Stimulated activated CD4-positive, alpha-beta T cell treated with anti-CD3 and anti-CD28 coated beads, TNF-alpha, amount 100 ng/mL, for 1 hour (primary cell): Measurements from ENCODE around the gene IRAG1.
A peak's percentile ranks its signal among the peaks of the same experiment; 100 is the strongest.

Experiments used
- DNase-seq, 3 donors: peaks; one replicate each; pipeline ENCODE4 v3.0.0-alpha.2; 2020; ENCODE audit warnings: low read depth in 3 of 3, low spot score in 1 of 3

IRAG1 gene

DNA sequence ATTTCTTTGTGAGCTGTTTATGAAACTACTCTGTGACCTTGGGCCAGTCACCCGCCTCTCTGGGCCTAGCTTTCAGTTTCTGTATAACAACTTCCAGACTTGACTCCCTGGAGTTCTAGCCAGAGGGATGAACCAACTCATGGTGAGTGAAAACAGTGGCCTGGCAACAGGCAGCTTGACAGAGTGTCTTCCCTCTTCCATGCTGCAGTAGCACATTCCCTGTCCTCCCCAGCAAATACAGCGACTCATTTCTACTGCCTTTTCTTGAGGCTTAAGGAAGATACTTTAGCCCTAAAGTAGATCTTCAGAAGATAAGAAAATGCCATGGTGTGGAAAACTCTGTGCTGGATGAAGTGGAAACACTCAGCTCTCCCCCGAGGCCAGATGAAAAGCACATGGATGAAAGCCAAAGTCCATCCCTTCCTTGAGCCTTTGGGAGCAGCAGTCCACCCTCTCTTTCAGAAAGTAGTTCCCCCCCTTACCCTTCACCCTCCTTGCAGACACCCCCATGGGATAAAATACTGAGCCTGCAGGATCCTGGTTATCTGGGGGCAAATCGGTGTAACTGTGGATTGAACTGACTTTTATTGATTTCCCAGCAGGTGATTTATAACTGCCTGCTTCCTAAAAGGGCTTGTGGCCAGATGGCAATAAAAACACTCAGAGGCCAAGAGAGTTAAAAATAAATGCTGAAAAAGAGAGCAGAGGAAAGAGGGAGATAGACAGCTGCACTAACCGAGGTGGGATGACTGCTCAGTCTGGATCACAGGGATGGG lies 24.1 kb downstream of the IRAG1 start:
- DNase-seq = no peak

DNA sequence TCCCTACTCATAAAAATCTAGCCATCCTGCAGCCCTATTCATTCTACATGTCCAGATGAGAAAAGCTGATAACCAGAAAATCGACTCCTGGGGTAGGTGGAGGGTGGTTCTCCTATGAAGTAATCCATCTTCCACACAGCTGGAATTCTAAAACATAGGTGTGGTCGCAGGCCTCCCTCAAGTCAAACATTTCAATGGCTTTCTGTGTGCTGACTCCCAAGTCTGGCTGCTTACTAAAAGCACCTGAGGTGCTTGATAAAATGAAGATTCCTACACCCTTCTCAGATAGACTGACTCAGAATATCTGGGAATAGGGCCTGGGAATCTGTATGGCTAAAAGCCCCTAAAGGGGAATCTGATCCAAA lies 26.1 kb downstream of the IRAG1 start:
- no peak for DNase-seq

DNA sequence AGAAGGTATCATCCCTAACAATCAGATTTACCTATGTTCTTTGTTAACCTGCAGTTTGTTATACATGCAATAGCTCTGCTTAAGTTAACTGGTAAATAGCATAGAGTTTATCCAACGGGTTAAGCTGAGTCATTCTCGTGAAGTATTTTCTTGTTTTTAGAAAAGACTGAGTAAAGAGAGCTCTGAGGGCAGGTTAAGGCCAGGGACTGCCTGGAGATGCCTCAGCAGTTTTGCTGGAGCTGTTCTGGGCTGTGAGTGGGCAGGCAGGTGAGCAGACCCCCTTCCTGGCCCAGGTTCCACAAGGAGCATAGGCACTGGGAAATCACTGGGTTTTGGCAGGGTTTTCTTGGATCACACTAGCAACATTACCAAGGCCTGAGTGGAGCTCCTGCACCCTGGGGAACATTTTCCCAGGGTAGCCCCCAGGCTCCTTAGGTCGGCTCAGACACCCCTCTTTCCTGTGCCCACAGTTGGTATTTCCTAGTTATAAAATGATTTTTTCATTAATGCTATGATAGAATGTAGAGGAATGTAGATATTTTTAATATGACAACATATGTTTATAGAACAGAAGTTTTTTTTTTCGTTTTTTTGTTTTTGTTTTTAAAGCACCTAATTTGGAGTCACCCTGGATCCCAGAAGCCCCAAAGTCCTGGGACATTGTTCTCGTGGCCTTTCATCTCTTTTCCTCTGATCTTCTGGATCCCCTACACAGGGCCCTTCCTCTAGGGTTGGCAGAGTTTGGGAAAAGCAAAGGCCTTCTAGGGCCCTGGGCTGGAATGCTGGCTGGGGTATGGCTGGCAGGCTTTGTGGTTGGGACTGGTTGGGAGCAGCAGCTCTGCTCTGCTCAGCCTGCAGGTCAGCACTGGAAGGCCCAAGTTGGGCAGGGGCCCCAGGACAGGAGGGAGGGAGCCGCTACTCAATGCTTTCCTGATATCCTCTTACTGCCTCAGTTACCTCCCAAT lies 26.7 kb downstream of the IRAG1 start:
- DNase-seq = no peak

DNA sequence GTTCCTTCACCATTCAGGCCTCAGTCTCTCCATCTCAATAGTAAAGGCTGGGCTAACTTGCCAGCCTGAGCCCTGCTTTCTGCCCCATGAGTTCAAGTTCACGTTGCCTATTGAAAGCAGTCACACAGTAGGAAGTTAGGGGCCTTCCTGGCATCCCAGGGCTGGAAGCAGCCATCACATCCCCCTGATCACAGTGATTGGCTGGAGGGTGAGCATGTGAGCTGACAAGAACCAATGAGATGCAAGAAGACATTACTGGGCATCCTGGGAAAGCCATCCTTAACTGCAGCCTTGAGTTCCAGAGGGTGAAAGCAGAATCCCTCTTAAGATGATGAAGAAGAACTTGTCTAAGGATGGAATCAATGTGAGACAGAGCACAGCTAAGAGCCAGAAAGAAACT lies 29.1 kb downstream of the IRAG1 start:
- DNase-seq = no peak

DNA sequence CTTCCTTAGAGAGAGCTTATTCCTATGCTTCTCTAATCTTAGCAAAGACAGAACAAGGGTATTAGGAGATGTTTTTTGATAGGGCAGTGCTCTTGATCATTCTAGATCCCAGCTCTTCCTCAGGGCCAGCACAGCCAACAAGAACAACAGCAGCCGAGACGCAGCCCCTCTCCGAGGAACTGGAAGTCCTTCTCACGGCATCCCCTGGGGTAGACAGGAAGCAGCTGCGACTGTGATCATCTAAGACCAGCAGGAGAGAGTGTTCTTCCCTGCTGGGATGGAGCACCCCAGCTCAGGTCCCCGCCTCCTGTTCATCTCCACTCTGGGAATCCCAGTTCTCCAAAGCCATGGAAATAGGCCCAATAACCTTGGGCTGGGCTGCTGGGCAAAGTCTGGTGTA lies 29.6 kb downstream of the IRAG1 start:
- DNase-seq = no peak

DNA sequence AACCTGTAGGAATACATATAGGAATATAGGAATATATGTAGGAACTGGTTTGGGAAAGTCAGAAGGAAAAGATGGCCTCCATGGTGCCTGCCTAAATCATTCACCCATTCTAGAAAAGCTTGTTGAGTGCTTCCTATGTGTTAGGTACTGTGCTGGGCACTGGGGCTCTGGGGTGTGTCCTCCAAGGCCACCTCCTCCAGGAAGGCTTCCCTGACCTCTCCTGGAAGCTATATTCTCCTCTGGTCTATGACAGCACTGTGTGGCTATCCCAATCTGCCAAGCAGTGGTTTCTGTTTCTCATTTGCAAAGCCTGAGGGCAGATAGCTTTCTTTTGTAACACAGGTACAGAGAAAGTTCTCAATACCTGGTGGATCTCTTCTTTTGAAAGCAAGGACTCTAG lies 30.2 kb downstream of the IRAG1 start:
- no peak for DNase-seq

DNA sequence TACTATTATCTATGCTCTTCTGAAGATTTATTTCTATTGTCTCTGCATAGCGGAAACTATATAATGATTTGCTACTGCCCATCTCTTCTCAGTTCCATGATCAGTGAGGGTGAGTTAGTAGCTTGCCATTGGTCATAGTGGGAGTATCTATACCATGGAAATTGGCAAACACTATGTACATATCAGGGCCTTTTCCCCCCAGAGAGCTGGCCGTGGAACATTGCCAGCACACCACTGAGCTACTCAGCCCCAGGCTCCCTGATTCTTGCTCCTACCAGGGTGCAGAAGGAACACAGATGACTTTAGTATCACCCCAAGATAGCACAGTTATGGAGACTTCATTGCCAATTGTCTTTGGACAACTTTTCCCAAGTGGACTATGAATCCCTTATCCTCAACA lies 33.2 kb downstream of the IRAG1 start:
- DNase-seq = no peak

DNA sequence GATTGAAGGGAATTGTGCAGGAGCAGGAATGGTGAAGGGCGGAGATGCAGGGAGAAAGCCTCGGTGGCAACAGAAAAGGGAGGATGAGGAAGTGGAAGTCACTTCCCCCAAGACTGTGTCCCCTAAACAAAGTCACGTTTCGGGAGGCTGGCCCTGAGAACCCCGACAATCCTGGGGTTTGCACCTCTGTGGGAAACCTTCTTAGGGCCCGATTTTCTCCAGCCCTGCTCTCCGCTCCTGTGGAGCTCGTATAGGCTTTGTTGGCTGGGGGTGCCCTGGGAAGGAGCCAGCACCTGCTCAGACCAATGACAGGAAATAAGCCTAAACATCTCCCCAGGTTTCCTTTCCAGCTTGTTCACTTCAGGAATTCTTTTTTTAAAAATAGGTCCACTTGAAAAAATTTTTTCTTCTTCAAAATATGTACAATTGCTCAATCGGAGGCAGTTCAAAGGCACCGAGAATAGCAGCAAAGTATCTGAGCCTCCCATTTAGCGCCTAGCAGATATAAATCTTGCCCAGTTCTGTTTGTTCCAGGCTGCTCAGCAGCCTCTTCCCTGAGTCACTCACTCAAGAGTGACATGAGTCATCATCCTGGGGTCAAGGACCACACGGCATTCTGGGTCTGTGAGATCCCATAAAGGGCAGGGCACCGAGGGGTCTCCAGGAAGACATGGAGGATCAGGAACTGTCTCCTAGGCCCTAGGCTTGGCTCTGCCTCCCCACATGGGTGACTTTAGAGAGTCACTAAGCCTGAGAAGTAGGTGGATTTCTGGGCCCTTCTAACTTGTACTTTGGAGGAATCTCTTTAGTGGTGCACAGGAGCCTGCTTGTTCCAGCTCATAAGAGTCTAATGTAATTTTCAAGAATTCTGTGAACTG lies 34.0 kb downstream of the IRAG1 start:
- no peak for DNase-seq

DNA sequence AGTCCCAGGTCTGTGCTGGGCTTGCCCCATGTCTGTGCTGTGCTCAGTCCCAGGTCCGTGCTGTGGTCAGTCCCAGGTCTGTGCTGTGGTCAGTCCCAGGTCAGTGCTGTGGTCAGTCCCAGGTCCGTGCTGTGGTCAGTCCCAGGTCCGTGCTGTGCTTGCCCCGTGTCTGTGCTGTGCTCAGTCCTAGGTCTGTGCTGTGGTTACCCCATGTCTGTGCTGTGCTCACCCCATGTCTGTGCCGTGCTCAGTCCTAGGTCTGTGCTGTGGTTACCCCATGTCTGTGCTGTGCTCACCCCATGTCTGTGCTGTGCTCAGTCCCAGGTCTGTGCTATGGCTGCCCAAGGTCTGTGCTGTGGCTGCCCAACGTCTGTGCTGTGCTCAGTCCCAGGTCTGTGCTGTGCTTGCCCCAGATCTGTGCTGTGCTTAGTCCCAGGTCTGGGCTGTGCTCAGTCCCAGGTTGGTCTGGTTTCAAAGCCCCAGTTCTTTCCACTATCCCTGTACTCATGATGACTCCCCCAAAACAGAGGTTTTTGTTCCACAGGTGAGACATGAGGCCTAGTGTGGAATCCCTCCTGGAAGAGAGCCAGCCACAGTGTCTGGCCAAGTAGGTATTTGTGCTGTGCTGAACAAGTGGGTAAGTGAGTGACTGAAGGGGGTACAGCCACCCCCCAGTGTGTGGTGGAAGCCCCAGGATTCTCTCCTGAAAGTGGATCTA lies 34.8 kb downstream of the IRAG1 start:
- DNase-seq = no peak

DNA sequence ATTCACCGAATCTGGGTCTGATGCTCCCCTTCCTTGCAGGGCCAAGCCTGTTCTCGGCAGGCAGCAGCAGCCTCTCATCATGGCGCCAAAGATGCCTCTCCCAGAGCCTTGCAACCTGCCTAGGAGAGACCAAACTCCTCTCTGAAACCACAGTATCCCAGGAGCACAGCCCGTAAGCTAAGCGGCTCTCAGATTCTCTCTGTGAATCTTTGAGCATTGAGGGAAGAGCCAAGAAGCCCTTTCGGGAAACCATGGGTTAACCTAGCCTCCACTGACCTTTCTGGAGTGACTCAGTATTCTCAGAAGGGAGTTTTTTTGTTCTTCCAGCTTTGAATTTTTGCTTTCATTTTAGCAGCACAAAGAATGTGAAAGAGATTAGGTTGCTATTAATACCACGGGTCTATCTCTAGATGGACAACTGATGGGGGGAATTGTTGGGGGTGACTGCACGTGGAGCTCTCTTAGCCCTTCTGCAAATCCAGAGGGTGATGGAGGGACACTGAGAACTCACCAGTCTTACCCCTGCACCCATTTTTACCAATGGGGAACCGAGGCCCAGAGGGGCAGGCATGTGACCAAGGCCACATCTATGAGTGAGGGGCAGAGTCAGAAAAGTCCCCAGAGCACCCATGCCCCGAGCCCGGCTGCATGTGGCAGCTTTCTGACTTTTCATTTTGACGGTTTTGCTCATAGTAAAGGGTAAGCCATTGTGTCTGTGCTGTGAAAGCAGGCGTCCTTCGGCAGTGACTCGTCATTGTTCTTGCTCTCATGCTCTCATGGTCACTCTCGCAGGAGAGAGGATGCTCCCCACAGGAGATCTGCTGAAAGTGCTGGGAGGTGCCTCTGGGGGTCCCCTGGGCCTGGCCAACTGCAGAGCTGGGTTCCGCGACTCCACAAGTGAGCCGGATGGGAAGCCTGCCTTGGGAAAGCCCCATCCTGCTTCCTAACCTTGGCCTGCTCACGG lies 36.0 kb downstream of the IRAG1 start:
- no peak for DNase-seq

DNA sequence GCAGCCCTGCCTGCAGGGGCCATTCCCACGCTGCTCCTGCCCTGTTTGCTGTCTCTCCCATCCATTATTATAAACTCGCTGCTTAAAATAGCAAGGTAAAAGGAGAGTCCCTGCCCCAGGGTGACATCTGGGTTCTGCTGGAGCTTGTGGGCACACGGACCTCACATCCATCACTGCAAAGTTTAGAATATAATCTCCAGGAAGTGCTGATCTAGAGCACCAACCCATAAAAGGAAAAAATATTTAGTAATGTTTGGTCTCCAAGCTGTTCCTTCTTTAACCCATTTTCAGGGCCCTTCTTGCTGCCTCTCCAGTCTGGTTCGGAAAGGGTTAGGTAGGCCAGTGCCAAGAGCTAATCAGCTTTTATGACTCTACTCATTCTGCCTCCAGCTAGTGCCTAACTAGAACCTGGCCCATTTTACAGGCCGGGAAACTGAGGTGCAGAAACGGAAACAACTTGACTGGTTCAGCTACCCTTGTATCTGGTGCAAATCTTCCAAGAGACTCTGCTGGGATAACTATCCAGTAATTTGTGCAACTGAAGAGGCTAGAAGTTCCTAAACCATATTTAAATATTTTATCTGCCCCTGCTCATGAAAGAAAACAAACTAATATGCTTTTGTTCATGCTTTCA lies 37.5 kb downstream of the IRAG1 start:
- no peak for DNase-seq

DNA sequence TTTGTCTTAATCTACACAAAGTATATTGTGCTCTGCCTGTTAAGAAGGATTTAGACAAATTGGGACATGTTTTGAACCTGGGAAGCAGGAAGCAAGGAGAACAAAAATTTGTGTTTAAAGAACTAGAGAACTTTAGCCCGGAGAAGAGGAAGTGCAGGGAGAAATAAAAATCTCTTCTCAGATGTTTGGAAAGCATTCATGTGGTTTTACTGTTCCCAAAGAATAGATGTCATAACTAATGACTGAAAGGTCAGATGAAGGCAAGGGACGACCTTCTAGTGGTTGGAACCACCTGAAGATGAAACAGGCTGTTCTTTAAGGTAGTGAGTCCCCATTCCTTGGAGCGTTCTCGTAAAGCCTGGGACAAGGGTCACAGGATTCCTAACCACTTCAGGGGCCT lies 38.3 kb downstream of the IRAG1 start:
- DNase-seq = no peak

DNA sequence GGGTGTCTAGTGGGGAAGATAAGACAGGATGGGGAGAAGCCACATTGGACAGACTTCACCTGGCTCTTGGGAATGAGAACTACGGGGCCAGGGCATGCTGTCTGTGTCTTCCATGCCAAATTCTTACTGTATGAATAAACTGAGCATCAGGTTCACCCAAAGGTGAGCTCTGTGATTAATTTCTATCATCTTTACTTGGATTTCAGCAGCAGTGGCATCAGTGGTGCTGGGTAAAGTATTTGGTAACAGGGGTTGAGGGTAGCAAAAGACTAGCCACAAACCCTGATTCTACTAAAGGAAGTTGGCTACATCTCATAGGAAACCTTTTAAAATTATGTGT lies 38.8 kb downstream of the IRAG1 start:
- DNase-seq = no peak

DNA sequence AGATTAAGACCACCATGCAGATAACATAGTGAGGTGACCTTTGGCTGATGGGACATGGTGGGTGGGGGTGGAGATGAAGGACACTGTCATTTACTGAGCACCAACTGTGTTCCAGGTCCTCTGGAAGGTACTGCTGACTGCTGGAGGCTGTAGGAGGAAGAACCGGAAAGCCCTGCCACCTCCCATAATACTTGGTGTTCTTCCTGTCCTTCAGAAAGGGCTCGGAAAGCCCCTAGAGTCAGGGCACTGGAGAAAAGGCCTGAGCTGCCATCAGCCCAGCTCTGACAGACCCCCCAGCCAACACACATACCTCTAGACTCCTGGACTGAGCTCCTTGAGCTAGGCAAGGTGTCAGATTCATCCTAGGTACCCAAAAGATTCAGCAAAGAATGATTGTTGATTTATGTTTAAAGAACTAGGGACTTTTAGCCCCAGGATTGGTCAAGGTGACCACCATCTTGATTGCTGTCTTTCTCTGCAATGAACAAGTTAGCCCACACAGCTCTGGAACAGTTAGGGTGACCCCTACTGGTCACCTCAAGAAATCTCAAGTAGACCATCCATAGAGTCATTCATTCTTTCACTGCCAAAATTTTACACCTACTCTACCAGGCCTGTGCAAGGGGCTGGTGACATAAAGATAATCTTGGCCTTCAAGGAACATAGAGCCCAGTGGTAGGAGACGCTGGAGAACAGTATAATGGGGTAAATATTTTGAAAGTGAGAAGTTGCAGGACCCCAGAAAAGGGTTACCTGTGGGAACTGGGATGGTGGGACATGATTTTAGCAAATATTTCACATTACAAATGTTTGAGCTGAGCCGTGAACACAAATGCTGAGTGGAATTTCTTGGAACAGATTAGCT lies 39.4 kb downstream of the IRAG1 start:
- DNase-seq = peak in 1 of 3 donors; percentile 3

DNA sequence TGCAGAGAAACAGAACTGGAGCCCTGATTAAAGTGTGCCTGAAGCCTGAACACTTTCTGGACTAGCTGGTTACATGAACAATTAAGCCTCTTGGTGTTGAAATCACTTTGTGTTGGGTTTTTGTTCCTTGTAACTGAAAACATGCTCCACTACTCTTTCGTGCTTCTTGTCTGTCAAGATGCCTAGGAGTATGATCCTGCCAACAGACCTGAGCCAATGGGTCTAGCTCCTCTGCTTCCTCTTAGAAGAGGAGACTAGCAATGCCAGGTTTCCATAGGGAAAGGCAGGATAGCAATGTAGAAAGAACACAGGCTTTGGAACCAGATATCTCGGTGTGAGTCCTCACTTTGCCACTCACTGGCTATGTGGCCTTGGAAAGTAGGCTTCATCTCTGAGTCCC lies 40.3 kb downstream of the IRAG1 start:
- DNase-seq = no peak

DNA sequence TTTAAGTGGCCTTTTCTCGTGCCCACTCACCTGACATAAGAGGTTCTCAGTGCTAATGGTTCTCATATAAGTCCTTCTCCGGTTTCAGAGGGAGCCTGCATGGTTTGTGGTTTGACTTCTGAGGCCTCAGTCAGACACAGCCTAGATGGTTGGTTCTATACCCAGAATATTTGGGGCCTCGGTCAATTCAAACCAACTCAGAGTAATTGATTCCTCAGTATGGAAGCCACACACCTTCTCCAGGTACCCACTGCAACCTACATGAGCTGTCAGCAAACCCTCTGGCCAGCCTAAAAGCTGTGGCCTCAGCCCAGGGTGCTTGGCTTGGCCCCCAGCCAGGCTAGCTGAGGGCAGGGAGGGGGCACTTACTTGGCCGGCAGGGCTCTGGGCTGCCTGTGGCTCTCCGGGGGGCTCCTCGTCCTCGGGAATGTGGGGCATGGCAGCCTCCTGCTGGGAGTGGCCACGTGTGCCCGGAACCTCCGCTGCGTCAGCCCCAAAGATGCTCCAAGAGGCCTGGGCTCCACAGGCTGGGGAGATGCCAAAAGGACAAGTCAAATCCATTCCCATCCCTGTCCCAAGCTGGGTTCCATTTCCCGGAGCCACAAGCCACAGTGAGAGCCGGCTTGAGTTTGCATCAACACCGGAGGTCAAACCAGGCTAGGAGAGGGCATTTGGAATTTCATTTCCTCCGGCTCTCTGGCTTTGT lies 41.7 kb downstream of the IRAG1 start:
- DNase-seq = no peak

DNA sequence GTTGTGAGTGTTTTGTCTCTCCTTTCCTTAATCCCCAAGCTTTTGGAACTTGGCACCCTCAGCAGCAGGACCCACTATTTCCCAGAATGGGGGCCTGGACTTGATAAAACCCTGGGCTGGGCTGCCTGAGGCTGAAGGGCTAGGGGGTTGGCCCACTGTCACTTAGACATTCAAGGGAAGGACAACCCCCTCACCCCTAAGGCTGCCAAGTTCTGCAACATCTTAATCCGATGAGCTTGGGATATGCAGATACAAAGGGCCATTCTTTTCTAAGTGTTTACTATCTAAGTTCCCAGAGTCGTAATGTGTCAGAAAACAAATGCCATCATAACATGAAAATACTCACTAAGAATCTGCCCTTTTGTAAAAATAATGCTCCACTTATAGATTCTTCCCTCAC lies 42.9 kb downstream of the IRAG1 start:
- no peak for DNase-seq

DNA sequence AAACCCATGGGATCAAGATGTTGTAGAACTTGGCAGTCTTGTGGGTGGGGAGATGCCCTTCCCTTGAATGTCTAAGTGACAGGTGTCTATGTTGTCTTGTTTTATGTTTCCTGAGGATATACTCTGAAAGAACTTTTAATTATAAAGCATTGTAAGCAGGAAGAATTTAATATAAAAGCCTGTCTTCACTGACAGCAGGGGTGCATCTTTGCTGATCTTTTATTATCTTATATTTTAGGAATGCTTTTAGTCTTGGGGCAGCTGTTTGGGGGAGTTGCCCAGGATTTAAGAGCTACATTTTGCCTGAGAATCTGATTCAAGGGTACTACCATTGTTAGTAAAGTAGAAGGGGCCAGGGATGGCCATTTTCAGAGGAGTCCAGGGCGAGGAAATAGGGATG lies 43.4 kb downstream of the IRAG1 start:
- no peak for DNase-seq
